ENCODE measurements around the gene SCFD2.

DNA sequence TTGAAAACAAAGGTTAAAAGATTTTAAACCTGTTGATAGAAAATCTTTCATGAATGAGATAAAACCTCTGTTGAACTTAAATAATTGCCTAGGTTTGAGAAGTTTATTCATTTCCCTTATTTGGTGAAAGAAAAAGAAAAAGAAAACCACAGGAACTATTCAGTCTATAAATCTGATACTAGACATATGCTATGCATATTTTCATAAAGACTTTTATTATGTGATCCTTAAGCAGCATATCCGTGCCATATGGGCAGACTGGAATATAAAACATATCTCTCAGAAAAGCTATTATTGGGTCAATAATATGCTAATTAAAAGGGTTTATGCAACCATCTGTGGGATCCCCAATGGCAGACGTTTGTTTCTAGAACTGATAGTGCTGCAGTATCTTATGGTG, 325.0 kb downstream of the SCFD2 start:
- no peak for TF ChIP-seq POLR2A (IDR thresholded peaks at IDR 0.05; ENCODE audit: low read length)
- TF ChIP-seq, protein P1, sequence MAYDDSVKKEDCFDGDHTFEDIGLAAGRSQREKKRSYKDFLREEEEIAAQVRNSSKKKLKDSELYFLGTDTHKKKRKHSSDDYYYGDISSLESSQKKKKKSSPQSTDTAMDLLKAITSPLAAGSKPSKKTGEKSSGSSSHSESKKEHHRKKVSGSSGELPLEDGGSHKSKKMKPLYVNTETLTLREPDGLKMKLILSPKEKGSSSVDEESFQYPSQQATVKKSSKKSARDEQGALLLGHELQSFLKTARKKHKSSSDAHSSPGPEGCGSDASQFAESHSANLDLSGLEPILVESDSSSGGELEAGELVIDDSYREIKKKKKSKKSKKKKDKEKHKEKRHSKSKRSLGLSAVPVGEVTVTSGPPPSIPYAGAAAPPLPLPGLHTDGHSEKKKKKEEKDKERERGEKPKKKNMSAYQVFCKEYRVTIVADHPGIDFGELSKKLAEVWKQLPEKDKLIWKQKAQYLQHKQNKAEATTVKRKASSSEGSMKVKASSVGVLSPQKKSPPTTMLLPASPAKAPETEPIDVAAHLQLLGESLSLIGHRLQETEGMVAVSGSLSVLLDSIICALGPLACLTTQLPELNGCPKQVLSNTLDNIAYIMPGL (CRISPR knock-in tag; IDR thresholded peaks at IDR 0.05; ENCODE audit: borderline replicate concordance) = no peak
- no peak for TF ChIP-seq RNF2 (IDR thresholded peaks at IDR 0.05; ENCODE audit: borderline replicate concordance, low read depth)
- TF ChIP-seq MAFK (IDR thresholded peaks at IDR 0.05; ENCODE audit: partially characterized antibody) = no peak
- no peak for TF ChIP-seq JUN (IDR thresholded peaks at IDR 0.05)
- TF ChIP-seq, protein P2, sequence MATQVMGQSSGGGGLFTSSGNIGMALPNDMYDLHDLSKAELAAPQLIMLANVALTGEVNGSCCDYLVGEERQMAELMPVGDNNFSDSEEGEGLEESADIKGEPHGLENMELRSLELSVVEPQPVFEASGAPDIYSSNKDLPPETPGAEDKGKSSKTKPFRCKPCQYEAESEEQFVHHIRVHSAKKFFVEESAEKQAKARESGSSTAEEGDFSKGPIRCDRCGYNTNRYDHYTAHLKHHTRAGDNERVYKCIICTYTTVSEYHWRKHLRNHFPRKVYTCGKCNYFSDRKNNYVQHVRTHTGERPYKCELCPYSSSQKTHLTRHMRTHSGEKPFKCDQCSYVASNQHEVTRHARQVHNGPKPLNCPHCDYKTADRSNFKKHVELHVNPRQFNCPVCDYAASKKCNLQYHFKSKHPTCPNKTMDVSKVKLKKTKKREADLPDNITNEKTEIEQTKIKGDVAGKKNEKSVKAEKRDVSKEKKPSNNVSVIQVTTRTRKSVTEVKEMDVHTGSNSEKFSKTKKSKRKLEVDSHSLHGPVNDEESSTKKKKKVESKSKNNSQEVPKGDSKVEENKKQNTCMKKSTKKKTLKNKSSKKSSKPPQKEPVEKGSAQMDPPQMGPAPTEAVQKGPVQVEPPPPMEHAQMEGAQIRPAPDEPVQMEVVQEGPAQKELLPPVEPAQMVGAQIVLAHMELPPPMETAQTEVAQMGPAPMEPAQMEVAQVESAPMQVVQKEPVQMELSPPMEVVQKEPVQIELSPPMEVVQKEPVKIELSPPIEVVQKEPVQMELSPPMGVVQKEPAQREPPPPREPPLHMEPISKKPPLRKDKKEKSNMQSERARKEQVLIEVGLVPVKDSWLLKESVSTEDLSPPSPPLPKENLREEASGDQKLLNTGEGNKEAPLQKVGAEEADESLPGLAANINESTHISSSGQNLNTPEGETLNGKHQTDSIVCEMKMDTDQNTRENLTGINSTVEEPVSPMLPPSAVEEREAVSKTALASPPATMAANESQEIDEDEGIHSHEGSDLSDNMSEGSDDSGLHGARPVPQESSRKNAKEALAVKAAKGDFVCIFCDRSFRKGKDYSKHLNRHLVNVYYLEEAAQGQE (IDR thresholded peaks at IDR 0.05) = no peak
